ENCODE results near the gene DONSON. TPM values are rescaled to one million over a fixed set of nuclear protein-coding genes. Genes with fewer than 3 reads are reported as not detected.
A peak's percentile ranks its signal among the peaks of the same experiment; 100 is the strongest.
"Not testable (repeated sequence)": the region's sequence is repeated elsewhere in the genome, so short reads cannot be mapped to it uniquely, and the experiment has no call there.

The DONSON gene
- total and polyA plus RNA-seq, 9 of the 15 experiments (the other 6 are each of a cell fraction or from before 2014, with no cell fraction given), result 26.7 to 124 (median 62.6) TPM

DNA sequence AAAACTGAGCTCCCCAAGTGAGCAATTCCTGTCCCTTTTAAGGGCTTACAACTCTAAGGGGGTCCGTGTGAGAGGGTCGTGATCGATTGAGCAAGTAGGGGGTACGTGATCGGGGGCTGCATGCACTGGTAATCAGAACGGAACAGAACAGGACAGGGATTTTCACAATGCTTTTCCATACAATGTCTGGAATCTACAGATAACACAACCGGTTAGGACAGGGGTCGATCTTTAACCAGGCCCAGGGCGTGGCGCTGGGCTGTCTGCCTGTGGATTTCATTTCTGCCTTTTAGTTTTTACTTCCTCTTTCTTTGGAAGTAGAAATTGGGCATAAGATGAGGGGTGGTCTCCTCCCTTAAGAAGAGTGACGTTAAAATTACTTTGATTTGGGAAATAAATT lies 29.1 kb upstream of the DONSON start (continued):
- TF ChIP-seq SMARCE1 (IDR thresholded peaks at IDR 0.05) (0 out of 2 replicates have a peak, but pooled peaks have one; percentile 51), TEAD4 (IDR thresholded peaks at IDR 0.05; ENCODE audit: low read length) (peak; percentile 61; the same call in 1 of the 2 replicates), DPF2 (IDR thresholded peaks at IDR 0.05) (peak; percentile 32), MTA2 (IDR thresholded peaks at IDR 0.05; ENCODE audit: low read depth) (peak; percentile 72)
- TF ChIP-seq TEAD4 (CRISPR knock-in tag; IDR thresholded peaks at IDR 0.05; ENCODE audit: borderline replicate concordance), result not testable (repeated sequence)

- peaks cover 20% of the 10 kb centered on the region for H3K36me3 ChIP-seq (ENCODE audit: control insufficient read depth, insufficient read depth, low read length)
- intact Hi-C loops (cut with micrococcal nuclease), result no loop called here
- no TSS peak for BruUV-seq (replicated peaks)
- no peak overlapping the region for H2AFZ ChIP-seq (ENCODE audit: low read depth, low read length)
- H3K27me3 ChIP-seq (ENCODE audit: control insufficient read depth in 2 of 2, insufficient read depth in 2 of 2, low read length in 2 of 2), result no peaks in the 10 kb centered on the region
- POLR2A ChIA-PET, result no interaction called here
- in situ Hi-C loops (cut with MboI), result no loop called here
- no peaks in the 10 kb centered on the region for H3K79me2 ChIP-seq (ENCODE audit: control insufficient read depth, insufficient read depth, low read length)
- CTCF ChIA-PET (ENCODE audit: low intra/inter-chr PET ratio), result interaction anchor here (0.6 kb wide), 1 partner anchor 788 kb away, joined by 3 read pairs; no protein-coding TSS in a partner anchor
- no peaks in the 10 kb centered on the region for H4K20me1 ChIP-seq (replicated peaks; ENCODE audit: control insufficient read depth, insufficient read depth, low read length)
- H3K9ac ChIP-seq (ENCODE audit: insufficient read depth in 1 of 2, low read depth in 2 of 2, low read length in 2 of 2), result no peak overlapping the region
- no peak overlapping the region for H3K27ac ChIP-seq (ENCODE audit: extremely low read depth, low read depth, low read length)
- H3K4me3 ChIP-seq, result no peak overlapping the region
- no peak for ATAC-seq
- H3K9me1 ChIP-seq (ENCODE audit: control insufficient read depth, insufficient read depth, low read length), result no peaks in the 10 kb centered on the region
- H3K9me3 ChIP-seq (replicated peaks; ENCODE audit: control insufficient read depth, insufficient read depth, low read depth, low read length), result no peaks in the 10 kb centered on the region
- FAIRE-seq, result no peak
- no peak for DNase-seq (ENCODE audit: extremely low read depth in 1 of 4, low spot score in 3 of 4)
- 91% methylated on average over 7 of the region's 7 CpGs for WGBS (ENCODE audit: insufficient coverage, low coverage, missing lambda C conversion rate)
- H3K4me1 ChIP-seq (replicated peaks in 1 of 2; ENCODE audit: control insufficient read depth in 2 of 2, insufficient read depth in 2 of 2, low read length in 2 of 2), result no peaks in the 10 kb centered on the region
- no peak overlapping the region for H3K4me2 ChIP-seq (ENCODE audit: insufficient read depth, low read length)
- TF ChIP-seq ZNF436 (CRISPR knock-in tag; IDR thresholded peaks at IDR 0.05) (no peak), SIRT6 (IDR thresholded peaks at IDR 0.05; ENCODE audit: low read depth, low read length) (no peak), BACH1 (tag; IDR thresholded peaks at IDR 0.05) (no peak), TCF15 (CRISPR knock-in tag; IDR thresholded peaks at IDR 0.05) (no peak), WHSC1 (IDR thresholded peaks at IDR 0.05; ENCODE audit: low read length) (no peak), PTBP1 (IDR thresholded peaks at IDR 0.05; ENCODE audit: low read depth, low read length) (no peak), CREM (IDR thresholded peaks at IDR 0.05; ENCODE audit: low read depth) (no peak), BRF1 (IDR thresholded peaks at IDR 0.05; ENCODE audit: borderline replicate concordance, extremely low read depth, insufficient read length) (no peak), ZNF12 (CRISPR knock-in tag; IDR thresholded peaks at IDR 0.05) (no peak), ADNP (tag; IDR thresholded peaks at IDR 0.05) (no peak)
- TF ChIP-seq, protein P1, sequence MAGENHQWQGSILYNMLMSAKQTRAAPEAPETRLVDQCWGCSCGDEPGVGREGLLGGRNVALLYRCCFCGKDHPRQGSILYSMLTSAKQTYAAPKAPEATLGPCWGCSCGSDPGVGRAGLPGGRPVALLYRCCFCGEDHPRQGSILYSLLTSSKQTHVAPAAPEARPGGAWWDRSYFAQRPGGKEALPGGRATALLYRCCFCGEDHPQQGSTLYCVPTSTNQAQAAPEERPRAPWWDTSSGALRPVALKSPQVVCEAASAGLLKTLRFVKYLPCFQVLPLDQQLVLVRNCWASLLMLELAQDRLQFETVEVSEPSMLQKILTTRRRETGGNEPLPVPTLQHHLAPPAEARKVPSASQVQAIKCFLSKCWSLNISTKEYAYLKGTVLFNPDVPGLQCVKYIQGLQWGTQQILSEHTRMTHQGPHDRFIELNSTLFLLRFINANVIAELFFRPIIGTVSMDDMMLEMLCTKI (IDR thresholded peaks at IDR 0.05; ENCODE audit: partially characterized antibody), result no peak
- TF ChIP-seq, protein P2, sequence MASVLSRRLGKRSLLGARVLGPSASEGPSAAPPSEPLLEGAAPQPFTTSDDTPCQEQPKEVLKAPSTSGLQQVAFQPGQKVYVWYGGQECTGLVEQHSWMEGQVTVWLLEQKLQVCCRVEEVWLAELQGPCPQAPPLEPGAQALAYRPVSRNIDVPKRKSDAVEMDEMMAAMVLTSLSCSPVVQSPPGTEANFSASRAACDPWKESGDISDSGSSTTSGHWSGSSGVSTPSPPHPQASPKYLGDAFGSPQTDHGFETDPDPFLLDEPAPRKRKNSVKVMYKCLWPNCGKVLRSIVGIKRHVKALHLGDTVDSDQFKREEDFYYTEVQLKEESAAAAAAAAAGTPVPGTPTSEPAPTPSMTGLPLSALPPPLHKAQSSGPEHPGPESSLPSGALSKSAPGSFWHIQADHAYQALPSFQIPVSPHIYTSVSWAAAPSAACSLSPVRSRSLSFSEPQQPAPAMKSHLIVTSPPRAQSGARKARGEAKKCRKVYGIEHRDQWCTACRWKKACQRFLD (CRISPR knock-in tag; IDR thresholded peaks at IDR 0.05), result no peak
- TF ChIP-seq, protein P3, sequence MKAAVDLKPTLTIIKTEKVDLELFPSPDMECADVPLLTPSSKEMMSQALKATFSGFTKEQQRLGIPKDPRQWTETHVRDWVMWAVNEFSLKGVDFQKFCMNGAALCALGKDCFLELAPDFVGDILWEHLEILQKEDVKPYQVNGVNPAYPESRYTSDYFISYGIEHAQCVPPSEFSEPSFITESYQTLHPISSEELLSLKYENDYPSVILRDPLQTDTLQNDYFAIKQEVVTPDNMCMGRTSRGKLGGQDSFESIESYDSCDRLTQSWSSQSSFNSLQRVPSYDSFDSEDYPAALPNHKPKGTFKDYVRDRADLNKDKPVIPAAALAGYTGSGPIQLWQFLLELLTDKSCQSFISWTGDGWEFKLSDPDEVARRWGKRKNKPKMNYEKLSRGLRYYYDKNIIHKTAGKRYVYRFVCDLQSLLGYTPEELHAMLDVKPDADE (conservative IDR thresholded peaks at IDR 0.05; ENCODE audit: control insufficient read depth, low read depth, low read length), result no peak
Observed at GRCh38 chr21:33611006-33611744, 22.7 kb upstream of the DONSON start.
